Kasumi-1 (cell line): ENCODE data around the gene MTHFD2L.
"Not testable (repeated sequence)": the region's sequence is repeated elsewhere in the genome, so short reads cannot be mapped to it uniquely, and the experiment has no call there.

Source experiments
- DNase-seq, 2 experiments: peaks; one replicate each; lab custom pipeline; 2025; lab: John Stamatoyannopoulos, UW

MTHFD2L gene

GRCh38 chr4:74157561-74158465 lies at the start of gene MTHFD2L:
TSS of gene MTHFD2L (plus strand) at chr4:74158118. CDS start at chr4:74158139, 21 bp downstream.
- DNase-seq, result peak; percentile 86 to 89

GRCh38 chr4:74108457-74109115 lies 49.3 kb upstream of the MTHFD2L start:
- DNase-seq, result no peak

GRCh38 chr4:74109116-74109869 lies 48.6 kb upstream of the MTHFD2L start:
- DNase-seq, result no peak

GRCh38 chr4:74109870-74110605 lies 47.9 kb upstream of the MTHFD2L start:
- no peak for DNase-seq

- DNase-seq, result no peak
Observed at GRCh38 chr4:74110670-74111069, 47.2 kb upstream of the MTHFD2L start.

GRCh38 chr4:74111306-74111975 lies 46.5 kb upstream of the MTHFD2L start:
- DNase-seq, result no peak

GRCh38 chr4:74111990-74112389 lies 45.9 kb upstream of the MTHFD2L start:
- no peak for DNase-seq

GRCh38 chr4:74112399-74113105 lies 45.4 kb upstream of the MTHFD2L start:
- DNase-seq, result no peak

- DNase-seq, result no peak
Observed at GRCh38 chr4:74114234-74114633, 43.7 kb upstream of the MTHFD2L start.

- no peak for DNase-seq
Observed at GRCh38 chr4:74117024-74117534, 40.8 kb upstream of the MTHFD2L start.

- DNase-seq, result no peak
Observed at GRCh38 chr4:74118600-74119338, 39.1 kb upstream of the MTHFD2L start.

GRCh38 chr4:74120086-74120485 lies 37.8 kb upstream of the MTHFD2L start:
- no peak for DNase-seq

GRCh38 chr4:74121643-74122579 lies 36.0 kb upstream of the MTHFD2L start:
- no peak for DNase-seq

GRCh38 chr4:74123065-74123728 lies 34.7 kb upstream of the MTHFD2L start:
- DNase-seq, result no peak

GRCh38 chr4:74125029-74125428 lies 32.9 kb upstream of the MTHFD2L start:
- DNase-seq, result no peak

- DNase-seq, result no peak
Observed at GRCh38 chr4:74127745-74128144, 30.2 kb upstream of the MTHFD2L start.

GRCh38 chr4:74130843-74131242 lies 27.1 kb upstream of the MTHFD2L start:
- DNase-seq, result not testable (repeated sequence)

GRCh38 chr4:74132188-74132587 lies 25.7 kb upstream of the MTHFD2L start:
- not testable (repeated sequence) for DNase-seq
